HG03565 (cell line): ENCODE measurements around the gene HOXA5.
A peak's percentile ranks its signal among the peaks of the same experiment; 100 is the strongest.

Source experiments
- ATAC-seq: cut with Tn5 transposase; IDR thresholded peaks from one replicate; pipeline ENCODE4 v1.9.1; 2021; ENCODE audit warnings: mild to moderate bottlenecking, moderate library complexity; ENCODE audit not compliant: unreplicated experiment

HOXA5 gene

DNA sequence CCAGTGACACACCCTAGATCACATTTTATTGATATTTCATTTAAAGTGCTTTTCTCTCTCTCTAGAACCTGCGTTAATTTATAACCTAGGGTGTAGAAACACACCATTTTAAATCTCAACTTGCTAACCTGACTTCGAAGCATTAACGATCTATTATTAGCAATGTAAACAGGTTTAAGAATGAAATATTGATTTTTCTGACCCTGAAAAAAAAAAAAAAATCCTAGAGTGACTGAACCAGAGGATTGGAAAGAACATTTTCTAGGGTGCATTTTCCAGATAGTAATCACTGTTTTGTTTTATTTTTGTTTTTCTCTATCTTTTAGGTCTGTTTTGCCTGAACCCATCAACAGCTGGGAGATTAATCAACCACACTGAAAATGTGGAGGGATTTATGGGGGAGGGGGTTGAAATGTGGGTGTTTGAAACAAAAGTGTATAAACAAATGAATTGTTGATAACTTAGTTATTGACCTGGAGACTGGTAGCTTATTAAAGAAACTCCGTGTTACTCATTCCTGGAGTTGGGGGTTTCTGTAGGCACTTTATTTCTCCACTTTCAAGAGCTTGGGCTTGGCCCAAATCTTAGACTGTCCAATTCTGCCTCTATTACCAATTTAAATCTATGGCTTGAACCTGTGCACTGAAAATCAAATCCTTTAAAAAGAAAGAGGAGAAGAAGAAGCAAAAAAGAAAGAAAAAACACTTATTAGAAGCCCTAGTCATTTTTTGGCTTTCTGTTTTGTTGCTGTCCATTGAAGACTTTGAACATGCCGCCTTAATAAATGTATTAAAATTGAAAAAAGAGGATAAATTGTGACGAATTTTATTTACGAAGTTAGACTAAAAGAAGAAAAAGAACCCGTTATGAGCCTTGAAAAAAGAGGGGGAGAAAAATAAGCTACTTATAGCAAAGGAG is 43.8 kb downstream of the HOXA5 start:
- ATAC-seq, result no peak

DNA sequence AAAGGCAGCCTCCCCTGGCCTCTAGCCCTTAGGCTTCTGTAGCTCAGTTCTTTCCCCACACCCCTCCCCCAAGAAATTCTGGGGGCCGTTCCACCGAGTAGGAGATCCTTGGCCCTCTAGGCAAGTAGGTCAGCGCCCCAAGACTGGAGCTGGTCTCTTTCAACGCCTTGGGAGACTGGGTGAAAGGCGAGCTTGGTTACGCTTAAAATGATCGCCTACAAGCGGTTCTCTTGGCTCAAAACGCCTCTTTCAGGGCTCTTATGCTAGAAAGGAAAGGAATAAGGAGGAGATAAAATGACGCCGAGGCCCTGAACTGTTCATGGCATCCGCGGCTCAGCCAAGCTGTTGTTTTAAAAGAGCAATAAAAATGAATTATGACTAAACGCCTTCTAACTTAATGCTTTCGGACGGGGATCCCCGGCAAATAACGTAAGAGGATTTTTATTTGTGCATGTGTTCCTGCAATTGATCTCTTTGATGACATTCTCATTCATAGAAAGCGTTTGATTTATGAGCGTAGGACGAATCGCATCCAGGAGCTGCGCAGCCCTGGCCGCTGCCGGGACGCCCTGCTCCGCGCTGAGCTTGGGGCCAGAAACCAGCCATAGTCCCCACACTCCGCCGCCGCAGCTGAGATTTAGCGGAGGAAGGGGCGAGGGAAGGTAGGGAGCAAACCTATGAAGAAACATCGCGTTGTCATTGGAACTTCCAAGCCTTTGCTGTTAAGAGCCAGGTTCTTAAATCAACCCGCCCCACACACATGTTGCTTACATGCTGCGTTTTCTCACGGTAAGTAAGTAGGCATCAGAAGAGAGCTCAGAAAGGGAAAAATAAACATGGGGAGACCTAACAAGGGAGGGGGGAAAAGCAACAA is 44.7 kb downstream of the HOXA5 start:
- no peak for ATAC-seq

DNA sequence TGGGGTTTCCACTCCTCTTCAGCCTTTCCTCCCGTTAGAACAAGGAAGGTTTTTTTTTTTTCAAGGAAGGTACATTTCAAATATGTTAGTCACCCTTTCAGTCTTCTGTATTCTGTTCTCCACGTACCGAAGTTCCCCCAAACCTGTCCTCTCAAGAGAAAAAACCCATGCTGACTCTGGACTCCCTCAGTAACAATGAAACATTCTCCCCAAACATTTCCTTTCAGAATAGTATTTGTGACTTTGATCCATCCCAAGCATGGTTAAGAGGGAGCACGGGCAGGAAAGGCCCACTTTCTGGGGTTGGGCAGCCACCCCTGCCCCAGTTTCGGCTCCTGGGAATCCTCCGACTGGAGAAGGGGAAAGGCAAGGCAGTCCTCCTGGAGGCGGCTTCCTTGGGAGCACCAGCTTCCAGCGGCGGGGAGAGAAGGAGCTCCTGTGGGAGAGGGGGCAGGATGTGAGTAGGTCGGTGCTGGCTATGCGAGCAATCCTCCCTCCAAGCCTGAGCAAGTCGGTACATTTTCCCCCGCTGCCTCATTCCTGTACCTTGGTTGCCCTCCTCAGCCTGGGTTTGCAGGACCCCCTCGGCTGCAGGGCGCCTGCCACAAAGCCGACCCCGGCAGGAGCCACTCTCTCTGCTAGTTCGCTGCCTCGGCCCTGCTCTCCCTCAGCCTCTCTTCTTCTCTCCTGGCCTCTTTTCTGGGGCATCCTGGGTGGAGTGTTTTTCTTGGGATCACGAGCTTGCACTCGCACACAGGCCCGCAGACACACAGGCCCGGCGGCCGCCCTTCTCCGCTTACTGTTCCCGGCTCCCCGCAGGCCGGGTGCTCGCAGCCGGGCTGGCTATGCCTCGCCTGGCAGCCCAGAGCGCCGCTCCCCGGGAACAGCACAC is 45.5 kb downstream of the HOXA5 start:
- no peak for ATAC-seq

DNA sequence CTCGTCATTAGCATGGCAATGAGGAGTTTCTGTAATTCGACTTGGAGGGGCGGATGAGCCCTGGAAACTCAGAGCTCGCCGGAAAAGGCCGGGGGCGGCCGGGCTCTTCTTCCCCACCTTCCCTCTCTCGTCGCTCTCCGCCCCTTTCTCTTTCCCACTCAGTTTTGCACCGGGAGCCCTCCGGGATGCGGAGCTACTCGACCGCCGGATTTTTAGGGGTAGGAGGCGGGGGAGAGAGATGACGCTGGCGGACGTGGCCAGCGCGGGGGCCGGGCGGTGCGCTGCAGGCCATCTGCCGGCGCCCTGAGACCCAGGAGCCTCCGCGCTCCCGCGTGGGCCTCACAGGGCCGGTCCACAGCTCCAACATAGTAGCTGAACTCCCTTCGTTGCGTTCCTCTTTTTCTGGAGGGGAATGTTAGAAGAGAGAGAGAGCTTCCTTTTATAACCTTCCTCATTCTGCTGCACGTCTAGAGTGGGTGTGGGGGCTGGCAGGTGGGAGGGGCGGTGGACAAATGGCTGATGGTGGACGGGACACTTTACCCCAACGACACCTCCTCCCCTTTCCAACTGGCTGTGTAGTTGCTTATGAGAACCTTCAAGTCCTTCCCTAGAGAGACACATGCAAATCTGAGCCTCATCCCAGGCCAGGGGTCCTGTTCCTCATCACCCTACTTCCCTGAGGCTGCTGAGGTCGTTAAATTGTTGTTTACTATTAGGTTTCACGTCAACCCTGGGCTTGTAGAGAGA is 46.5 kb downstream of the HOXA5 start:
- no peak for ATAC-seq

DNA sequence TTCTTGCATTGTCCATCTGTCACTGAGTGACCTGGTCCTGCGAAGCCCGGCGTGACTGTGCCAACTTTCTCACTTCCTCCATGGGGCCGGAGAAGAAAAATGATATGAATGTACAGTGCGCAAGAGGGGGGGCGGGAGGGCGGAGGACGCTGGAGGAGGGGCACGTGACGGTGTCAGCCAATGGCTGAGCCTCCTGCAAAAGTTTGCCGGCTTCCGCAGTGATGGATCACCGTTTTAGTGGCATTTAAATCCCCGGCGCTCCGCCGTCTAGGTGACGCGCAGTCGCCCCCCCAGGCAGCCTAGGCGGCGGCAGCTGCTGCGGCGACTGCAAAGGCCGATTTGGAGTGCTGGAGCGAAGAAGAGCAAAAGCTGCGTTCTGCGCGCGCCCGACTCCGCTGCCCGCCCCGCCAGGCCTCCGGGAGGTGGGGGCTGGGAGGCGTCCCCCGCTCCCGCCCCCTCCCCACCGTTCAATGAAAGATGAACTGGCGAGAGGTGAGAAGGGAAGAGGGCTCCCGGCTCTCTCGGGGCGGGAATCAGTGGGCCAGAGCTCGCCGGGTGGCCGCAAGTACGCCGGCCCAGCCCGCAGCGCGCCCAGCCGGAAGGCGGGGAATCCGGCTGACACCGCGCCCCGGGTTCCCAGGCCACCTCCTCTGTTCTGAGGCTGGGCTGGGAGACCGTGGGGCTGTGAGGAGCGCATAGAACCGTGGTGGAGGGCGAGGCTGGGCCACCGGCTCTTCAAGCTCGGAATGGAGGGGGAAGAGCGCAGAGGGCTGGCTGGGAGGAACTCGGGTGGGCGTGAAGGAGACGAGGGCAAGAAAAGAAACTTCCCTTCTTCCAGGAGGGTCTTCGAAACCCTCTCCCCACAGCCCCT is 47.3 kb downstream of the HOXA5 start, which contains the start of gene HOXA1:
Gene HOXA1, minus strand, starts transcription at position 104 of the 871 bp plus-strand sequence. Its CDS starts 88 bp downstream, at position 16.
- ATAC-seq, result peak; percentile 86

DNA sequence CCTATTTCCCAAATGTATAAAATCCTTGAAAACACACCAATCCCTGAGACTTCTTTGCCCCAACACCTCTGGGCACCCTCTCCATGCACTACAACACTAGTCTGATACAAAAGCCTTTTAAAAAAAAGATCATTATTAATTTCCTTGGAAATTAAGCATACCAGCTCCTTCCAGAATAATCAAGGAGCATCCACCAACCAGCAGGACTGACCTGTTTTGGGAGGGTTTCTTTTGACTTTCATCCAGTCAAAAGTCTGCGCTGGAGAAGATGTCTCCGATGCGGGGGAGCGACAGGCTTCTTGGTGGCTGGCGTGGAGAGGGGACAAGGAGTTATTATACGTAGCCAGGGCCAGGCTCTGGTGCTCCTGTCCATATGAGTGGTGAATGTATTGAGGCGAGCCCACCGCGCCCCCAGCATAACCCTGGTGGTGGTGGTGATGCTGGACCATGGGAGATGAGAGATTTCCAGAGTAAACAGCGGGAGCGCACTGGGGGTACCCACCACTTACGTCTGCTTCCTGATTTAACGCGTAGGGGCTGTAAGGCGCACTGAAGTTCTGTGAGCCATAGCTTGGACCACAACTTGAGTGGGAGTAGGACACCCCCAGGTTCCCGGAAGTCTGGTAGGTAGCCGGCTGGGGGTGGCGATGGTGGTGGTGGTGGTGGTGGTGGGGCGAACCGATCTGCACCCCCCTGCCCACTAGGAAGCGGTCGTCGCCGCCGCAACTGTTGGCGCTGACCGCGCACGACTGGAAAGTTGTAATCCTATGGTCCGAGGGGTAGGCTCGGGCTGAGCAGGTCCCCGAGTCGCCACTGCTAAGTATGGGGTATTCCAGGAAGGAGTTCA is 48.2 kb downstream of the HOXA5 start:
- no peak for ATAC-seq

DNA sequence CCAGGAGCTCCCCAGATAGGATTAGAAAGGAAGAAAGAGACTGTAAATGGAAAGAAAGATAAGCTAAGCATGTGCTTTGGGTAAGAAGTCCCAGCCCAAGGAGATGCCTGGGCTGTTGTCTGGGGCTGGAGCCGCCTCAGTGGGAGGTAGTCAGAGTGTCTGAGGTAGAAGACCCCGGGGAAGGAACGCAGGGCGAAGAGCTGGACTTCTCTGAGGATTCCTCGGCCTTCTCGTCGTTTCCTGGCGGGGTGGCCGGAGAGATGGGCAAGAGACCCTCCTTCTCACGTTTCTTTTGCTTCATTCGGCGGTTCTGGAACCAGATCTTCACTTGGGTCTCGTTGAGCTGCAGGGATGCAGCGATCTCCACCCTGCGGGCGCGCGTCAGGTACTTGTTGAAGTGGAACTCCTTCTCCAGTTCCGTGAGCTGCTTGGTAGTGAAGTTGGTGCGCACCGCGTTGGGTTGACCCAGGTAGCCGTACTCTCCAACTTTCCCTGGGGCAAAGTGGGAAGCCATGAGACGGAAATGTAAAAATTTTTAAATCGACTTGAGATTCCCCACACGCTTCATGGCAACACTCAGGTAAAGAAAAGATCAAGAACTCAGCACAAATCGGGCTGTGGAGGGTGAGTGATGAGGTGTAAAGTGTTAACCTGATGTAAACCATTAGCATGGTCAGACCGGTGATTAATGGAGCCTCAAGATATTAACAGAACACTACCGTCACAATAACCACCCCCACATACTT is 49.0 kb downstream of the HOXA5 start:
- ATAC-seq, result no peak

DNA sequence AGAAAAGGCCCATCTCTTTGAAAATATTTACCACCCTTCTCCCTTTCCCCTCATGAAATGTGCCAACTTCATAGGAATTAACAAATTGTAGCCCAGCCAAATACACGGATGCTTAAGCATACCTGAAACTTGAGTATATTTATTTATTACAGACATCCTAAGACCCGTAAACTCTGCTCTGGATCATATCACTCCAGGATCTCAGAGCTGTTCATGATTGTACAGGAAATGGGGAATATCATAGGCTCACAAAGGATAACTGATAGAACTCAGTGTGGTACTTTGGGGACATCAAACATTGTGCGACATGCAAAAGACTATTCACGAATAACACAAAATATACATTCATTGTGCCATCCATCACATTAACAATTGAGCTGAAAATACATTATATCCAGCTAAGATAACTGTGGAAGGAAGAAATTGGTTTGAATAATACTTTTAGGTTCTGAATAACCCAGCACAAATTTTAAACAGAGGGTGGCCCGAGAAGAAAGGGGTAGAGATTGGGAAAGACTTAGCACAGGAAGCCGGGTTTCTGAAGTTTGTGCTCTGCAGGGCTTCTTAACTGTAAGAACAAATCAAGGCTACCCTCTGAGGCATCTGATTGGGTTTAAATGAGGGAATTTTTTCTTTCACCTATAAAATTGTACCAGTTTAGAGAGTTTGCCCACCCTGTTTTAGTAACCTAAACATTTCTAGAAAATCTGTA is 50.1 kb downstream of the HOXA5 start:
- ATAC-seq, result no peak

DNA sequence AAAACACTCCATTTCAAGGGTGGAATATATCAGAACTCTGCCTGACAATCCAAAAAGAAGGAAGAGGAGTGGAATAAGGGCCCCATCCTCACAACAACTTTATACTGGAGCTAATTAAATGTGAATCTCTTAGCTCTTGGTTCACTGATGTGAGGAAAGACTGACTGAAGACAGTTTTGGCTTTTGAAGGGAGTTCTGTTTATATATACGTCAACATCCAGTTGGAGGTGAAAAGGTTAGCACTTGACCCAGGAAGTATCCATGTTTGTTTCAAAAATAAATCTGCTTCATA is 50.7 kb downstream of the HOXA5 start:
- ATAC-seq, result no peak

DNA sequence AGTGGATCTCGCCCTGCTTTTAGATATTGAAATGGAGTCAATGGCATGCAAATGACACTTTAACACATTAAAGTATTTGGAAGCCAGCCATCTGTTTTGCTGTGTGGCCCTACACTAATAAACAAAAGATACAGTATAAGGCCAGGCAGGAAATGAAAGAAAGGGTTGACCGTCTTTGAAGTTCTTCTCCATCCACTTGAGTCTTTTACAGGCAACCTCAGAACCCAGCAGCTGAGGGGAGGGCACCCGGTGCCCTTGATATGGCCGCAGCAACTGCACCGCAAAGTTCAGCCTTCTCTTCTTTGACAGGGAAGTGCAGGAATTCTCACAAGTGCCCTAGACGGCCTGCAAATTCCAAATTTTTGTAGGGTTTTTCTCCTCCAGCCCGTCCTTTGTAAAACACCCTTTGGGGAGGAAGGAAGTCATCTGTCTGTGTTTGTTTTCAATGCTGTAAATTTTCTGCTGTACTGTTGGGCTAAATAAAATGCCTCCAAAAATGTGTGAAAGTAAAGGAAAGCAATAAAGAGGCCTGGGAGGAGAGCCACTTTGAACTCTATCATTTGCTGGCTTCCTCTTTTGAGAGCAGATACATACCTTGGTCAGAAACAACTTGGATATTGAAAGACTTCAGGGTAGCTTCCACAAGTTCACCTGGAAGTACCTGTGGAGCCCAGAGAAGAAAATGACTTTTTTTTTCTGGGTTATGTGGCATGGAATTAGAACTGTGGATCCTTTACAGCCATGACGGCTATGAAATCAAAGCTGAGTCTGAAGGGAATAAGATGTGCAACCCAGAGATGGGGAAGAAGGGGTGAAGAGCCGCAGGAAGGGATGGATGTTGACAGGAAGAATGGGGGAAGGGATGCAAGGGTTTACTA is 51.3 kb downstream of the HOXA5 start:
- ATAC-seq, result no peak

DNA sequence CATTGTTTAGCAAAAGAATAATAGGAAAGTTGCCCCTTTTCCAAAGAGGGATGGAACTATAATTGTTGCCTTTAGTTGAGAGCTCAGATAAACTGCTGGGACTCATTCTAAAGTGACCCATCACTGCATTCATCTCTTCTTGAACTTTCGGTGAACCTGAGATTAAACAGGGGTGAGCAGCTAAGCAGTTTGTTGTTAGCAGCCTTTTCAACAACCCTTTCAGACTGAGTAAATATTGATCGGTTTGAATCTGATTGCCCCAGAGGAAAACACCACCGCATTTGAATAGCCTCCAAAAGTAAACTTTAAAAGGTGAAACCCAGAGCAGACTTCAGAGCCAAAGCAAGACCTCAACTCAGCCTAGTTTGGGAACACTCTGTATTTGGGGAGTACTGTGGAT is 52.4 kb downstream of the HOXA5 start:
- ATAC-seq, result no peak
